Keratinocyte (primary cell): Measurements from ENCODE around the gene PLSCR4. TPM values are rescaled to one million over a fixed set of nuclear protein-coding genes. Genes with fewer than 3 reads are reported as not detected.

Experiments
- DNase-seq: peaks from one replicate; pipeline ENCODE4 v3.0.0-alpha.2; 2011; ENCODE audit warnings: low read depth, missing footprints, low spot score
- FAIRE-seq: peaks from 2 replicates; lab custom pipeline; 2011; peaks lifted over from hg19 to GRCh38; lab: Jason Lieb, UNC
- H2AFZ ChIP-seq: 2 replicates; pipeline ENCODE4 v1.6.0; 2012; ENCODE audit warnings: low read length, control low read depth, inconsistent platforms; ENCODE audit not compliant: control insufficient read depth
- H3K27ac ChIP-seq: 2 replicates; pipeline ENCODE4 v1.5.1; 2011; ENCODE audit warnings: low read length; ENCODE audit not compliant: control insufficient read depth, insufficient read depth
- H3K27me3 ChIP-seq: 3 replicates; pipeline ENCODE4 v1.6.0; 2011; ENCODE audit warnings: low read length; ENCODE audit not compliant: control insufficient read depth, insufficient read depth; ENCODE audit errors: extremely low read depth
- H3K36me3 ChIP-seq, 2 experiments: 2 replicates in 1 of 2; 3 replicates in 1 of 2; pipeline ENCODE4 v1.5.1; 2011; ENCODE audit warnings: low read length in 2 of 2, mild to moderate bottlenecking in 1 of 2; ENCODE audit not compliant: control insufficient read depth in 2 of 2, insufficient read depth in 2 of 2; ENCODE audit errors: extremely low read depth in 1 of 2
- H3K4me1 ChIP-seq: 3 replicates; pipeline ENCODE4 v1.5.1; 2011; ENCODE audit warnings: low read length; ENCODE audit not compliant: control insufficient read depth, insufficient read depth; ENCODE audit errors: extremely low read depth
- H3K4me2 ChIP-seq: 3 replicates; pipeline ENCODE4 v1.6.0; 2011; ENCODE audit warnings: low read depth, low read length; ENCODE audit not compliant: control insufficient read depth, insufficient read depth; ENCODE audit errors: extremely low read depth
- H3K4me3 ChIP-seq, 3 experiments: fragments of 200-600 bp in 1 of 3; sonication (generic) in 1 of 3; 2 replicates in 2 of 3; 3 replicates in 1 of 3; pipeline ENCODE4 v1.5.1; 2011 to 2016; ENCODE audit warnings: low read length in 3 of 3, mild to moderate bottlenecking in 3 of 3, control low read depth in 2 of 3, inconsistent platforms in 1 of 3, low read depth in 1 of 3, mixed read lengths in 1 of 3, mixed run types in 1 of 3, moderate library complexity in 1 of 3; ENCODE audit not compliant: control insufficient read depth in 2 of 3, insufficient read depth in 2 of 3; ENCODE audit errors: extremely low read depth in 1 of 3
- H3K79me2 ChIP-seq: 2 replicates; pipeline ENCODE4 v1.6.0; 2012; ENCODE audit warnings: low read length; ENCODE audit not compliant: control insufficient read depth, insufficient read depth
- H3K9ac ChIP-seq: 3 replicates; pipeline ENCODE4 v1.6.0; 2011; ENCODE audit warnings: low read length; ENCODE audit not compliant: control insufficient read depth, insufficient read depth; ENCODE audit errors: extremely low read depth
- H3K9me1 ChIP-seq: 3 replicates; pipeline ENCODE4 v1.6.0; 2011; ENCODE audit warnings: low read length; ENCODE audit not compliant: control insufficient read depth, insufficient read depth; ENCODE audit errors: extremely low read depth
- H3K9me3 ChIP-seq: 2 replicates; pipeline ENCODE4 v1.5.1; 2012; ENCODE audit warnings: low read depth, low read length; ENCODE audit not compliant: control insufficient read depth
- H4K20me1 ChIP-seq: 3 replicates; pipeline ENCODE4 v1.6.0; 2011; ENCODE audit warnings: low read length; ENCODE audit not compliant: control insufficient read depth, insufficient read depth; ENCODE audit errors: extremely low read depth
- CTCF ChIP-seq, 3 experiments: IDR thresholded peaks in 1 of 3; conservative IDR thresholded peaks in 1 of 3; optimal IDR thresholded peaks in 1 of 3; 2 replicates in 2 of 3; 3 replicates in 1 of 3; pipeline versions ENCODE3 to v1.5.1; 2011; ENCODE audit warnings: low read length in 3 of 3, mild to moderate bottlenecking in 3 of 3, moderate library complexity in 2 of 3, control low read depth in 1 of 3, inconsistent platforms in 1 of 3; ENCODE audit not compliant: insufficient read depth in 2 of 3; ENCODE audit errors: extremely low read depth in 1 of 3
- EZH2 ChIP-seq: IDR thresholded peaks from one replicate; pipeline ENCODE4 v1.6.1; 2012; ENCODE audit warnings: inconsistent platforms, mild to moderate bottlenecking, low read length, moderate library complexity
- dilution Hi-C: fragments of 300-500 bp; cut with MboI; formaldehyde crosslinking; loops from one replicate; pipeline ENCODE4 v1.7.0; 2020; ENCODE audit warnings: low sequenced_read_pairs; ENCODE audit not compliant: extremely low pct_ligation_motif_present
- polyA plus RNA-seq, 5 experiments: library from polyadenylated mRNA; depleted of rRNA in 3 of 5; stranded (reverse) in 3 of 5; stranded (forward) in 1 of 5; unstranded in 1 of 5; fragments of >200 nt; gene quantifications; 1 replicate in 1 of 5; 2 replicates in 3 of 5; 3 replicates in 1 of 5; pipeline versions ENCODE4 v1.2.1 to v1.2.3, GENCODE V29; 2011 to 2012; ENCODE audit warnings: missing spikeins in 2 of 5, low read depth in 1 of 5, low replicate concordance in 1 of 5

The PLSCR4 gene
- polyA plus RNA-seq, 1 donor (not counting 4 experiments of a cell fraction or from before 2014, with no cell fraction given) = 1.5 TPM

GRCh38 chr3:146277953-146278631 lies 27.2 kb upstream of the PLSCR4 start:
- H3K9ac ChIP-seq = no peak overlapping the region
- H3K4me3 ChIP-seq = no peak overlapping the region
- no peaks in the 10 kb centered on the region for H3K9me1 ChIP-seq
- no peaks in the 10 kb centered on the region for H3K27me3 ChIP-seq
- H3K79me2 ChIP-seq = no peaks in the 10 kb centered on the region
- FAIRE-seq = peak; percentile 17
- no peak for TF ChIP-seq CTCF (optimal IDR thresholded peaks at IDR 0.05 in 1 of 3, IDR thresholded peaks at IDR 0.05 in 1 of 3, conservative IDR thresholded peaks at IDR 0.05 in 1 of 3; ENCODE audit: extremely low read depth in 1 of 3, insufficient read depth in 2 of 3, low read length in 3 of 3)
- TF ChIP-seq EZH2 = no peak
- no peaks in the 10 kb centered on the region for H3K4me1 ChIP-seq
- no peak overlapping the region for H3K27ac ChIP-seq
- dilution Hi-C loops = no loop called here
- no peaks in the 10 kb centered on the region for H3K9me3 ChIP-seq
- no peak overlapping the region for H2AFZ ChIP-seq
- no peak for DNase-seq
- no peak overlapping the region for H3K4me2 ChIP-seq
- H3K36me3 ChIP-seq = no peaks in the 10 kb centered on the region
- H4K20me1 ChIP-seq = no peaks in the 10 kb centered on the region

DNA sequence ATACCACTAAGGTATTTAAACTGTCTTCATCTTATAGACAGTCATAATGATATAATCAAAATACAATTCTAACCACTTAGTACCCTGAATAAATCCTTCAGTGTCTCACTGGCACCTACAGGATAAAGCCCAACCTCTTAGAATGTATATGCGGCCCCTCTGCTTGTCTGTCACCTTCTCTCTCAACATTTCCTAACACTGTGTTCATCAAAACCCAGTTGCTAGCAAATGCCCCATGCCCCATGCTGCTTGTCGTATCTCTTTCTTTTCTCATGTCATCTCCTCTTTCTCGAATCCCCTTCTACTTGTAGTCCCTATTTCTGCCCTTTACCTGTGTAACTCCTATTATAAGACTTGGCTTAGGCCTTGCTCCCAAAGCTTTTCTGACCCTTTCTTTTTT lies 24.6 kb upstream of the PLSCR4 start:
- Histone ChIP-seq H3K9me3 (no peaks in the 10 kb centered on the region), H4K20me1 (no peaks in the 10 kb centered on the region), H3K36me3 (no peaks in the 10 kb centered on the region), H3K79me2 (no peaks in the 10 kb centered on the region), H3K4me2 (no peak overlapping the region), H3K9me1 (no peaks in the 10 kb centered on the region), H3K4me3 (no peak overlapping the region), H3K9ac (no peak overlapping the region), H3K27me3 (no peaks in the 10 kb centered on the region), H3K4me1 (no peaks in the 10 kb centered on the region), H3K27ac (no peak overlapping the region), H2AFZ (no peak overlapping the region)
- FAIRE-seq (no peak), DNase-seq (no peak)
- dilution Hi-C loops = no loop called here
- TF ChIP-seq EZH2 (no peak), CTCF (optimal IDR thresholded peaks at IDR 0.05 in 1 of 3, IDR thresholded peaks at IDR 0.05 in 1 of 3, conservative IDR thresholded peaks at IDR 0.05 in 1 of 3; ENCODE audit: extremely low read depth in 1 of 3, insufficient read depth in 2 of 3, low read length in 3 of 3) (no peak)
